Iris pigment epithelial cell (primary cell): Measurements from ENCODE around the gene PRSS35.
"Not testable (repeated sequence)": the region's sequence is repeated elsewhere in the genome, so short reads cannot be mapped to it uniquely, and the experiment has no call there.

Experiments
- DNase-seq: peaks from one replicate; pipeline ENCODE4 v3.0.0-alpha.2; 2011; ENCODE audit warnings: low read depth

PRSS35 gene

DNA sequence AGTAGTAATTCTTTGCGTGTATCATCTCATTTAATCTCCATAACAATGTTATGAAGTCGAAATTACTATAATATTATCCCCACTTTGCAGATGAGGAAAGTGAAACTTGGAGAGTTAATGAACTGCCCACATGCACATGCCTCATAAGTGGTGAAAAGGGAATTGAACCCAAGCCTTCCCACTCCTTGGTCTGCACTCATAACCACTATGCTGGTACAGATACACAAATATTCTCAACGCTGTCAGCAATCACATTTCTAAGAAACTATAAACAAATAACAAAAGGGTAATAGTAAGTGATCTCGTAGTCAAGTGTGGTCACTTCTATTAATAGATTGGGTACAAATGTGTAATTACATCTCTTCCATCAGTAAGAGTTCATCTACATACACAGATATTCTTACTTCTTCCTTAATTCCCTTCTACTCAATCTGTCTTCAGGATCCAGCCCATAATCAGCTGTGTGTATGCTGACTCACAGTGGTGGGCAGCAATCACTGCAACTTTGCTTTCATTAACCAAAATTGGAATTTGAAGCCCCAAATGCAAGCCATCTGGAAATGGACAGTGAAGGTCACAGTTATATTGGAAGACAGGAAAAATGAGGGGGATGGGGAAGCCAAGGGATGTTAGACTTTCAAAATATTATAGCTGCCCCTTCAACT, 6.6 kb downstream of the PRSS35 start:
- peak; percentile 49 for DNase-seq

DNA sequence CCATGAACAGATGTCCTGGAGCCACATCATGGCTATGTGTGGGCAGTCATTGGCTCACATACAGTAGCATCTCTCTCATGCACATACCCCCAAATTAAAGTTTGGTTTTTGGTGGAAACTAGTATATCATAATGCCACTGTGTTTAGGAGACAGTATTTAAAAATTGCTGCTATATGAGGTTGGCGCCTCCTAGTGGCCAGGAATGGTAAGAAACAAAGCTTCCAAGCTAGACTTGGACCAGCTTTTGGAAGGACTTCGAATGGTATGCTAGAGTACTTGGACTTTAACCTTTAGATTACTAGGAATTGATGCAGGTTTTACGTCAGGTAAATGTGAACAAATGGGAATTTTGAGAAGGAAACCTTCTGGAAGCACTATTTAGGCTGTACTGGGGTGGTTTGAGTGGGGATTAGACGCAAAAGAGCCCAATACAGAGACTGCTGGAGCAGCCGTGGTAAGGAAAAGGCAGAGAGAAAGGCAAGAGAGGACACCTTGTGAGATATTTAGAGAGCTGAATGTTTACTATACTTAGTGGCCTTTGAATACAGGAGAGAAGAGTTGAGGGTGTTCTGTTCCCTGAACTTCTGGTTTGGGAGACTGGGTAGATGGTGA, 23.8 kb downstream of the PRSS35 start:
- peak; percentile 62 for DNase-seq

DNA sequence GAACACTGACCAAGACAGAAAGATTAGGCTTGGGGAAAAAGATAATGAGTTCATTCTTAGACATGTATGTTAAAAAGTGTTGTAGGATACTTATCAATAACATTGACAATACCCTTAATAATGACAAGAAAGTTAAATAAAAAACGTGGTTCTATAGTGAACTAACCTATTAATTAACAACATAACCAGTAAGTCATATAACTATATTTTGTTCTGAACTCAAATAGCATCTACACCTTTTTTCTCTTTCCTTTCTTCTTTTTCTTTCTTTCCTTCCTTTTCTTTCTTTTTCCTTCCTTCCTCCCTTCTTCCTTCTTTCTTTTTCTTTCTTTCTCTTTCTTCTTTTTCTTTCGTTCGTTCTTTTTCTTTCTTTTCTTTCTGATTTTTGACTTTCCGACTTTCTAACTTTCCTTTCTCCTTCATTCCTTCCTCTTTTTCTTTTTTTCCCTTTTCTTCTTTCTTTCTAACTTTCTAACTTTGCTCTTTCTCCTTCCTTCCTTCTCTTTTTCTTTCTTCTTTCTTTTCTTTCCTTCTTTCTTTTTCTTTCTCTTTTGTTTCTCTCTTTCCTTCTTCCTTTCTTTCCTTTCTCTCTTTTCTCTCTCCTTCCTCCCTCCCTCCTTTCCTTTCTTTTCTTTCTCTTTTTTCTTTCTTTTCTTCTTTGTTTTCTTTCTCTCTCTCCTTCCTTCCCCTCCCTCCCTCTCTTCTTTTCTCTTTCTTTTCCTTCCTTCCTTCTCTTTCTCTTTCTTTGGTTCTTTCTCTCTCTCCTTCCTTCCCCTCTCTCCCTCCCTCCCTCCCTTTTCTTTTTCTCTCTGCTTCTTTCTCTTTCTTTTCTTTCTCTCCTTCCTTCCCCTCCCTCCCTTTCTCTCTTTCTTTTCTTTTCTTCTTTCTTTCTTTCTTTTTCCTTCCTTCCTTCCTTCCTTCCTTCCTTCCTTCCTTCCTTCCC, 24.6 kb downstream of the PRSS35 start:
- DNase-seq: no peak

DNA sequence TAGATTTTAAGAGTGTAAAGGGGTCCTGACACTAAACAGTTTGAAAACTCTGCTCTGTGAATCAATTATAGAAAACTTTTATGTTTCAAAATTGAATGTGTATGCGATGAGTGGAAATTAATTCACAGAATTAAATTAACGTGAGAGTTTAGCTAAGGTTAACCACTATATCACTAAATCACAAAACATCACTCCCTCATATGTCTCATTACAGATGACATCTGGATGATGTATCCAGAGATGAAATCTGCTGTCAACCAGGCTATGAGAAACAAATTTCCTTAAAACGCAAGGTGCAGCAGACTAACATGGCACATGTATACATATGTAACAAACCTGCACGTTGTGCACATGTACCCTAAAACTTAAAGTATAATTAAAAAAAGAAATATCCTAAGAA, 27.3 kb downstream of the PRSS35 start:
- DNase-seq: no peak

DNA sequence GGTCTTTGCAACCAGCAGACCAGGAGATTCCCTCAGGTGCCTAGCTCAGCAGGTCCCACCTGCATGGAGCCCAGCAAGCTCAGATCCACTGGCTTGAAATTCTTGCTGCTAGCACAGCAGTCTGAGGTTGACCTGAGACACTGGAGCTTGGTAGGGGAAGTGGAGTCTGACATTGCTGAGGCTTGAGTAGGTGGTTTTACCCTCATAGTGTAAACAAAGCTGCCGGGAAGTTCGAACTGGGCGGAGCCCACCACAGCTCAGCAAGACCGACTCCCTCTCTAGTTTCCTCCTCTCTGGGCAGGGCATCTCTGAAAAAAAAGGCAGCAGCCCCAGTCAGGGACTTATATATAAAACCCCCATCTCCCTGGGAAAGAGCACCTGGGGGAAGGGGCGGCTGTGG, 34.3 kb downstream of the PRSS35 start:
- peak; percentile 41 for DNase-seq

DNA sequence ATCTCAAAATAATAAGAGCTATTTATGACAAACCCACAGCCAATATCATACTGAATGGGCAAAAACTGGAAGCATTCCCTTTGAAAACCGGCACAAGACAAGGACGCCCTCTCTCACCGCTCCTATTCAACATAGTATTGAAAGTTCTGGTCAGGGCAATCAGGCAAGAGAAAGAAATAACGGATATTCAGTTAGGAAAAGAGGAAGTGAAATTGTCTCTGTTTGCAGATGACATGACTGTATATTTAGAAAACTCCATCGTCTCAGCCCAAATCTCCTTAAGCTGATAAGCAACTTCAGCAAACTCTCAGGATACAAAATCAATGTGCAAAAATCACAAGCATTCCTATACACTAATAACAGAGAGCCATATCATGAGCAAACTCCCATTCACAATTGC, 38.1 kb downstream of the PRSS35 start:
- DNase-seq: not testable (repeated sequence)

DNA sequence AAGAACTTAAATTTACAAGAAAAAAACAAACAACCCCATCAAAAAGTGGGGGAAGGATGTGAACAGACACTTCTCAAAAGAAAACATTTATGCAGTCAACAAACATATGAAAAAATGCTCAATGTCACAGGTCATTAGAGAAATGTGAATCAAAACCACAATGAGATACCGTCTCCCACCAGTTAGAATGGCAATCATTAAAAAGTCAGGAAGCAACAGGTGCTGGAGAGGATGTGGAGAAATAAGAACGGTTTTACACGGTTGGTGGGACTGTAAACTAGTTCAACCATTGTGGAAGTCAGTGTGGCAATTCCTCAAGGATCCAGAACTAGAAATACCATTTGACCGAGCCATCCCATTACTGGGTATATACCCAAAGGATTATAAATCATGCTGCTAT, 39.4 kb downstream of the PRSS35 start:
- not testable (repeated sequence) for DNase-seq

DNA sequence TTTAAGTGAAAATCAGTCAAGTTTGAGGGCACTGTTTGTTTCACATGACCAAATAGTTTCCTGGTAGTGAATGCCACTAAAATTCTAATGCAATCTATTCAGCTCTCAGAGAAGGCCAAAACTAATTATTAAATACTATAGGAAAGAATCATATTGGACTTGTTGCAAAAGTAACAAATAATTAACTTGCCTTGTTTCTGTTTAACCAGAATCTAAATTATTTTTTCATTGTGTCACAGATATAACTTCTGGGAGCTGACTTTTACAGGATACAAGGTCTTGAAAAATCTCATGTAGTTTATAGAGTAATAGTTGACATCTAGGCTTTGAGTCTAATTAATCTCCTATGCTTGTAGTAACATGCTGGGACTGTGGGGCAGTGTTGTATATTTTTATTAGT, 44.5 kb downstream of the PRSS35 start:
- no peak for DNase-seq

DNA sequence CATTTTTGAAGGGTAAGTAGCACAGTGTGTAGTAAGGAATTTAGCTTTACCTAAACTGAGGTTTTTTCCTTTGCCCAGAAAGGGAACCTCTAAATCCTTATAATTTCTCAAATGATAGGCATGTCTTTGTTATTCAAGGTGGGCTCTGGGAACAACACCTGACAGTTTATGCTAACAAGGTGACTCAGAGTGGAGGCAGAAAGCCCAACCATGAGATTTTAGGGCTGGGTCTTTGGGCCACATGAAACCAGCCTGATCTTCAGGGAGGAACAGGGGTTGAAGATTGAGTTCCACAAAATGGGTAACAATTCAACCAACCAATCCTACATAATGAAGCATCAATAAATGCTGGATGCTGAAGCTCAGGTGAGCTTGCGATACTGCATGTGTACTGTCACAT, 46.6 kb downstream of the PRSS35 start:
- no peak for DNase-seq

DNA sequence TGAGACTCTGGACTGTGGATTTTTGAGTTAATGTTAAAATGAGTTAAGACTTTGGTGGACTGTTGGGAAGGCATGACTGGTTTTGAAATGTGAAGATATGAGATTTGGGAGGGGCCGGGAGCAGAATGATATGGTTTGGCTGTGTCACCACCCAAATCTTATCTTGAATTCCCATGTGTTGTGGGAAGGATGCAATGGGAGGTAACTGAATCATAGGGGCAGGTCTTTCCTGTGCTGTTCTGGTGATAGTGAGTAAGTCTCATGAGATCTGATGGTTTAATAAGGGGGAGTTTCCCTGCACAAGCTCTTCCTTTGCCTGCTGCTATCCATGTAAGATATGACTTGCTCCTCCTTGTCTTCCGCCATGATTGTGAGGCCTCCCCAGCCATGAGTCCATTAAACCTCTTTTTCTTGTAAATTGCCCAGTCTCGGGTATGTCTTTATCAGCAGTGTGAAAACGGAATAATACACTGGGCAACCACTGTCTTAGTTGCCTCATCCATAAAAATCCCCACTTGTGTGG, 59.4 kb downstream of the PRSS35 start:
- DNase-seq: not testable (repeated sequence)

DNA sequence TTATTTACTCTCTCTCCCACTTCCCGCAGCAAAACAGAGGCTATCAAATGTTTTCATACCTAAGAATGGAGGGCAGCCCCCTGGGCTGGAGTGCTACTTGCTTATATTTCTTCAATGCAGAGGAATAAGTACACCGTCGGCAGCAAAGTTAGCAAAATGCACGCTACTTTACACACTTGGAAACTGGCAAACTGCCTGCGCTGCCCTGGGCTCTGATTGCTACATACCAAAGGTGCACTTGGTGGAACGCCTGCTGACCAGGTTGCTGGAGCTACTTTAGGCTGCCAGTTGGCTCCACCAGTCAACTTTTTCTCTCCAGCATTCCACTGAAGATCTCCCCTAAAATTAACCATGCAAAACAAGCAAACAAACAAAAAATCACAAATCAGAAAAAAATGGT, 62.4 kb downstream of the PRSS35 start:
- DNase-seq: no peak
